ENCODE data around the gene LRRK1.

DNA sequence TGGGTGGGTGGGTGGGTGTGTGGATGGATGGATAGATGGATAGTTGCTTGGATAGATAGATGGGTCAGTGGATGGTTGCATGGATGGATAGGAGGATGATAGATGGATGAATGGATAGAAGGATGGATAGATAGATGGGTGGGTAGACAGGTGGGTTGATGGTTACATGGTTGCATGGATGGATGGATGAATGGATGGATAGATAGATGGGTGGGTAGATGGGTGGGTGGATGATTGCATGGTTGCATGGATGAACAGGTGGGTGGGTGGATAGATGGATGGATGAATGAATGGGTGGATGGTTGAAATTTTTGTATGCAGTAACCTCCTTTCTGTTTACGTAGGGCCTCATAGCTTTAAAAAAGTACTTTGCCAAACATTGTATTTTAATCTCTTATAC lies 79.5 kb downstream of the LRRK1 start:
- no peak for TF ChIP-seq EZH2 (IDR thresholded peaks at IDR 0.05)
- no peak for TF ChIP-seq POLR2AphosphoS5 (IDR thresholded peaks at IDR 0.05; ENCODE audit: borderline replicate concordance, low read depth, low read length)
- no peak for TF ChIP-seq FOXP2 (optimal IDR thresholded peaks at IDR 0.05; ENCODE audit: control extremely low read depth, extremely low read length, insufficient read depth)

All from SK-N-MC (cell line).